Gastrocnemius medialis (tissue), 4 donors: ENCODE results near the gene RHBDD1.

Experiments
- CTCF ChIP-seq, 5 experiments: fragments of 450-650 bp in 3 of 5; fragments of 200-600 bp in 2 of 5; sonication (generic) in 2 of 5; IDR thresholded peaks in 4 of 5; conservative IDR thresholded peaks in 1 of 5; 1 replicate in 4 of 5; 2 replicates in 1 of 5; pipeline ENCODE4 v1.5.1; 2016 to 2019; ENCODE audit warnings: antibody characterized with exemption in 5 of 5, mild to moderate bottlenecking in 3 of 5, moderate library complexity in 3 of 5
- POLR2A ChIP-seq, 2 donors: fragments of 450-650 bp; IDR thresholded peaks; one replicate each; pipeline ENCODE4 v1.6.1; 2017; ENCODE audit warnings: antibody characterized with exemption in 2 of 2, mild to moderate bottlenecking in 2 of 2, moderate library complexity in 2 of 2

DNA sequence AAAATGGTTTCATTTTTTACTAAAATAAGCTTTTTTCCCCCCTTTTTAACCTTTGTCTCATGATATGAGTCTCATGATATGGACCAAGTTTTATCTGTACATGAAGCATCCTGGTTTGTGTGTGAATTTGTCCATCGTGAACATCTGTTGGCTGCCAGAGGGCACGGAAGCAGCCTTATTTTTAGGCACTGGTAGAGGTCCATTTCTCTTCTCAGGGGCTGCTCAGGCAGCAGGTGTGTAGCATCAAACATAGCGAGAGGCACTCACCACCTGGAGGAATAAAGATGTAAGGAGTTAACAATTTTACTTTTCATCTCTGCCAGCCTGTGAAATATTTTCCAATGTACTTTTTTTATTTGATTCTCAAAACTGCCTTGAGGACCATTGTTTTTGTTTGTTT lies 134.5 kb downstream of the RHBDD1 start:
- TF ChIP-seq CTCF (IDR thresholded peaks at IDR 0.05 in 4 of 5, conservative IDR thresholded peaks at IDR 0.05 in 1 of 5): no peak
- no peak for TF ChIP-seq POLR2A (IDR thresholded peaks at IDR 0.05)
